GM18858 (cell line): ENCODE data around the gene GBGT1.

Experiments
- ATAC-seq: cut with Tn5 transposase; IDR thresholded peaks from one replicate; pipeline ENCODE4 v1.9.1; 2021; ENCODE audit not compliant: unreplicated experiment

GBGT1 gene

DNA sequence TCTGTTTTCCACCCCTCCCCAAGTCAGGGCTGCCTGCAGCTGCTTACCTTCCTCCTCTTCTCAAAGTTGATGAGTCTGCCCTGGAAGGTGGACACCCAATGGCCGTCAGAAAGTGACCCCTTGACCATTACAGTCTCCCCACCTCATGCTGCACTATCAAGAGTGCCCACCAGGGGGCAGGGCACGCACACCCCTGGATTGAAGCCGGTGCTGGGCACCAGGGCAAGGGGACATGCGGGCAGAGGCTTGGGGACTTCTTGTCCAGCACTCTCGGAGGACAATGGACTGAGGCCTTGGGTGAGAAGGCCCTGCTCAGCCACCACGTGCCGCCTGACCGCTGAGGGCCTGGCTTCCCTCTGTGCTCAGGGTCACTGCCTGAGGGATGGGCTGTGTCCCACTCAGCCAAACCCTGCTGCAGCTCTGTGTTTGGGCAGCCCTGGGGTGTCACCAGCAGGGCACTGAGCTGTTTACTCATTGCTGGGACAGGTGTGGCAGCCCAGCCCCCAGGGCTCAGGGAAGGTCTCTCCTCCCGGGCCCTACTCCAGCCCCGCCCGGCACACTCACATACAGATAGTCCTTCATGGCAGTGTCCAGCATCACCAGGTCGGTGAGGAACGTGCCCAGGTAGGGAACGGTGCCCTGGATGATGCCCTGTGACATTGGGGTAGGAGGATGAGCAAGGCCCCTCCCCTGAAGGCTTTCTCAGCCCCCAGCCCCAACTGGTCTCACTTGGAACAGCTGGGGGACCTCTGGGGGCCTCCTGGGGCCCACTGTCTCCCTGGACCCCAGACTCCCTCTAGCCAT, 60.3 kb downstream of the GBGT1 start:
- ATAC-seq = no peak
